Thyroid gland (tissue), 4 donors: ENCODE measurements around the gene CNTN5. TPM values are rescaled to one million over a fixed set of nuclear protein-coding genes. Genes with fewer than 3 reads are reported as not detected.

Experiments used
- DNase-seq, 2 donors: peaks; one replicate each; pipeline ENCODE4 v3.0.0-alpha.2; 2019
- H3K27ac ChIP-seq, 3 donors: fragments of 200-600 bp; sonication (generic); 1 replicate in 2 of 3; 2 replicates in 1 of 3; pipeline ENCODE4 v1.5.1; 2016 to 2019; ENCODE audit warnings: mild to moderate bottlenecking in 1 of 3, moderate library complexity in 1 of 3
- H3K27me3 ChIP-seq: fragments of 200-600 bp; sonication (generic); one replicate; pipeline ENCODE4 v1.5.1; 2019
- H3K36me3 ChIP-seq, 2 donors: fragments of 200-600 bp; sonication (generic); one replicate each; pipeline ENCODE4 v1.5.1; 2016 to 2019
- H3K4me1 ChIP-seq, 2 donors: fragments of 200-600 bp; sonication (generic); one replicate each; pipeline ENCODE4 v1.5.1; 2017 to 2019
- H3K4me3 ChIP-seq, 3 donors: fragments of 200-600 bp; sonication (generic); replicated peaks in 1 of 3; 1 replicate in 2 of 3; 2 replicates in 1 of 3; pipeline ENCODE4 v1.5.1; 2016; ENCODE audit warnings: mild to moderate bottlenecking in 1 of 3
- H3K9me3 ChIP-seq: fragments of 200-600 bp; sonication (generic); one replicate; pipeline ENCODE4 v1.5.1; 2017
- CTCF ChIP-seq, 6 experiments: fragments of 200-600 bp in 3 of 6; fragments of 450-650 bp in 3 of 6; sonication (generic) in 3 of 6; IDR thresholded peaks; one replicate each; pipeline ENCODE4 v1.5.1; 2016 to 2019; ENCODE audit warnings: antibody characterized with exemption in 6 of 6, mild to moderate bottlenecking in 2 of 6, inconsistent platforms in 1 of 6, moderate library complexity in 1 of 6
- POLR2A ChIP-seq, 2 donors: fragments of 450-650 bp; IDR thresholded peaks; one replicate each; pipeline ENCODE4 v1.6.1; 2017; ENCODE audit warnings: antibody characterized with exemption in 2 of 2, mild to moderate bottlenecking in 2 of 2, moderate library complexity in 1 of 2
- WGBS, 2 donors: methylation state at CpG; one replicate each; pipeline ENCODE4 v1.1.5; 2017; 5-methylcytosine and 5-hydroxymethylcytosine counted together
- intact Hi-C: fragments of 100-400 bp; cut with DNase I; formaldehyde crosslinking; loops from one replicate; pipeline ENCODE4 v1.15.1; 2023
- total RNA-seq, 4 donors: library from RNA; depleted of rRNA; stranded (reverse); fragments of >200 nt; gene quantifications; one replicate each; pipeline ENCODE4 v1.2.3, GENCODE V29; 2016

CNTN5 gene
- total RNA-seq, 4 donors from 2014 or later: 1.9 to 14.3 (median 12.0) TPM

- Histone ChIP-seq H3K4me1 (no peaks in the 10 kb centered on the region), H3K4me3 (no peak overlapping the region), H3K9me3 (no peaks in the 10 kb centered on the region), H3K27ac (no peak overlapping the region), H3K27me3 (no peaks in the 10 kb centered on the region), H3K36me3 (no peaks in the 10 kb centered on the region)
- WGBS, 2 donors: 88 to 90% methylated on average over 4 of the region's 4 CpGs
- no peak for TF ChIP-seq CTCF (IDR thresholded peaks at IDR 0.05)
- TF ChIP-seq POLR2A (IDR thresholded peaks at IDR 0.05): no peak
- intact Hi-C loops: no loop called here
- DNase-seq: no peak
Measured at GRCh38 chr11:100068116-100068515, 1047.4 kb downstream of the CNTN5 start.

GRCh38 chr11:100072131-100072530, 1051.4 kb downstream of the CNTN5 start:
- DNase-seq: no peak
- intact Hi-C loops: no loop called here
- Histone ChIP-seq H3K4me1 (no peaks in the 10 kb centered on the region), H3K36me3 (no peaks in the 10 kb centered on the region), H3K4me3 (no peak overlapping the region), H3K27ac (no peak overlapping the region), H3K9me3 (no peaks in the 10 kb centered on the region), H3K27me3 (no peaks in the 10 kb centered on the region)
- TF ChIP-seq CTCF (IDR thresholded peaks at IDR 0.05) (no peak), POLR2A (IDR thresholded peaks at IDR 0.05) (no peak)

GRCh38 chr11:100080381-100080780, 1059.6 kb downstream of the CNTN5 start:
- Histone ChIP-seq H3K4me1 (no peaks in the 10 kb centered on the region), H3K36me3 (no peaks in the 10 kb centered on the region), H3K4me3 (no peak overlapping the region), H3K9me3 (no peaks in the 10 kb centered on the region), H3K27ac (no peak overlapping the region), H3K27me3 (no peaks in the 10 kb centered on the region)
- WGBS, 2 donors: 76 to 79% methylated on average over 2 of the region's 2 CpGs
- intact Hi-C loops: no loop called here
- no peak for DNase-seq
- TF ChIP-seq CTCF (IDR thresholded peaks at IDR 0.05) (no peak), POLR2A (IDR thresholded peaks at IDR 0.05) (no peak)

GRCh38 chr11:100080821-100081220, 1060.1 kb downstream of the CNTN5 start:
- no peaks in the 10 kb centered on the region for H3K4me1 ChIP-seq
- no peaks in the 10 kb centered on the region for H3K9me3 ChIP-seq
- no peak for DNase-seq
- H3K27me3 ChIP-seq: no peaks in the 10 kb centered on the region
- no peaks in the 10 kb centered on the region for H3K36me3 ChIP-seq
- no peak overlapping the region for H3K27ac ChIP-seq
- TF ChIP-seq POLR2A (IDR thresholded peaks at IDR 0.05) (no peak), CTCF (IDR thresholded peaks at IDR 0.05) (no peak)
- no peak overlapping the region for H3K4me3 ChIP-seq
- intact Hi-C loops: no loop called here

- TF ChIP-seq CTCF (IDR thresholded peaks at IDR 0.05) (no peak), POLR2A (IDR thresholded peaks at IDR 0.05) (no peak)
- Histone ChIP-seq H3K27me3 (no peaks in the 10 kb centered on the region), H3K36me3 (no peaks in the 10 kb centered on the region), H3K9me3 (no peaks in the 10 kb centered on the region), H3K4me1 (no peaks in the 10 kb centered on the region), H3K4me3 (no peak overlapping the region), H3K27ac (no peak overlapping the region)
- intact Hi-C loops: no loop called here
- DNase-seq: no peak
- WGBS, 2 donors: 87 to 100% methylated on average over 2 of the region's 2 CpGs
Measured at GRCh38 chr11:100093698-100094097, 1072.9 kb downstream of the CNTN5 start.
